ENCODE results near the gene ASL.

GRCh38 chr7:66105263-66105748 is 29.7 kb downstream of the ASL start:
- TF ChIP-seq POLR2A (IDR thresholded peaks at IDR 0.05) (no peak), POLR2AphosphoS5 (IDR thresholded peaks at IDR 0.05) (no peak), CTCF (IDR thresholded peaks at IDR 0.05) (no peak), EP300 (IDR thresholded peaks at IDR 0.05) (no peak)

All from sigmoid colon (tissue), 4 donors.